Fibroblast of skin of scalp (primary cell): ENCODE data around the gene GRIN3B.

Source experiments
- DNase-seq: peaks from one replicate; pipeline ENCODE4 v3.0.0-alpha.2; 2013

The GRIN3B gene

DNA sequence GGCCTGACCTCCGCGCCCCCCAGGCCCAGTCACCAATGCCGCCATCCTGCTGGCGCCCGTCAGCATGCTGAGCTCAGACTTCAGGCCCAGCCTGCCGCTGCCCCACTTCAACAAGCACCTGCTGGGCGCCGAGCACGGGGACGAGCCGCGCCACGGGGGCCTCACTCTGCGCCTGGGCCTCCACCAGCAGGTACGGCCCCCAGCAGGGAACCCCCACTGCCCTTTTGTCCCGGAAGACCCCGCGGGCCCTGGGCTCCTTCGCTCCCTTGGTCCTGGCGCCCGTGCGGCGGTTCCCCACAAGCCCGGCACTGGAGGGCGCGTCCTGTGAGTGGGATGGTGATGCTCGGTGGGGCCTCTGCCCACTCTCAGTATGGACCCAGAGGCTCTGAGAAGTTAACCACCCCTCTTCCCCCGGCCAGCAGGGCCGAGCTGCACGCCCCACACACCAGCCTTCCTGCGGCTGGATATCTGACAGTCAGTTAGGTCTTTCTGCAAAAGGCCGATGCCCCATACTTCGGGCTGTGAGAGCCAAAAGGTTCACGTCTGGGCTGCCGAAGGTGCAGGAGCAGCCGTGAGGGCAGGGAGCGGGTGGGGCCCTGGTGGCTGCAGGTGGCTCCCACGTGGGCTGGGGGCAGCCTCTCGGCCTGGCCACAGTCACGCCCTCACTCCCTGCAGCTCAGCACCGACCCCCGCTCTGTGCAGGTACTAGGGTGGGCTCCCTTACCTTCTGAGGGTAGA, 8.1 kb upstream of the GRIN3B start:
- no peak for DNase-seq

DNA sequence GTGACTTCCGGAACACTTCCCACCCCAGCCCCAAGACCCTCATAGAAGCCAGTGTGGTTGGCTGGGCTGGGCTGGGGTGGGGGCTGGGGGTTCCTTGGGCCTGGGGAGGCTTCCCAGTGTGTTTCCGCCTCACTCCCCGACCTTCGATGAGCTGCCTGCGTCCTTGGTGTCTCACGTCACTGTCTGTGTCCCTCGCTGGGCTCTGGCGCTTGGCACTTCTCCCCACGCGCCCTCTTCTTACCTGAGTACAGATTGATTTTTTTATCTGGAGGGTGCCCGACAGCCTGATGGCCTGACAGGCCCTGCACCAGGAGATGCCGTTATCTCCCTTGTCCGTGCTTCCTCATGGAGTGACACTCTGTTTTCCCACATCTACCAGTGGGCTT, 7.6 kb upstream of the GRIN3B start:
- DNase-seq, result no peak

- no peak for DNase-seq
These were observed 6.8 kb upstream of the GRIN3B start for GRCh38 chr19:993361-993830.

DNA sequence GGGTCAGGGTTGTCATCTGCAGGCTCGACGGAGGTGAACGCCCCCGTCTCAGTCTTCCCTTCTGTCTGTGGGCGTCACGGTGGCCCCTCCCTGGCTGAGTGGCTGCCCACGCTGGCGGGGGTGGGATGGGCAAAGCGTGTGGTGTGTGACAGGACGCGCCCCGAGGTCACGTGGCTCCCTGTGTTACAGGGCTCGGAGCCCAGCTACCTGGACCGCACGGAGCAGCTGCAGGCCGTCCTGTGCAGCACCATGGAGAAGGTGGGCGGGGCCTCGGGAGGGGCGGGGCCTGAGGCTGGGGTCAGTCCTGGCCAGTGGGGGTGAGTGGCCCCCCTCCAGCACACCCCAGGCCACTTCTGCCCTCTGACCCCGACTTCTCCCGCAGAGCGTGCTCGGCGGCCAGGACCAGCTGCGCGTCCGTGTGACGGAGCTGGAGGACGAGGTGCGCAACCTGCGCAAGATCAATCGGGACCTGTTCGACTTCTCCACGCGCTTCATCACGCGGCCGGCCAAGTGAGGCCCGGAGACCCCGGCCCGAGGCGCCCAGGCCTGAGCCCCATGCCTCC, 6.3 kb upstream of the GRIN3B start:
- no peak for DNase-seq

DNA sequence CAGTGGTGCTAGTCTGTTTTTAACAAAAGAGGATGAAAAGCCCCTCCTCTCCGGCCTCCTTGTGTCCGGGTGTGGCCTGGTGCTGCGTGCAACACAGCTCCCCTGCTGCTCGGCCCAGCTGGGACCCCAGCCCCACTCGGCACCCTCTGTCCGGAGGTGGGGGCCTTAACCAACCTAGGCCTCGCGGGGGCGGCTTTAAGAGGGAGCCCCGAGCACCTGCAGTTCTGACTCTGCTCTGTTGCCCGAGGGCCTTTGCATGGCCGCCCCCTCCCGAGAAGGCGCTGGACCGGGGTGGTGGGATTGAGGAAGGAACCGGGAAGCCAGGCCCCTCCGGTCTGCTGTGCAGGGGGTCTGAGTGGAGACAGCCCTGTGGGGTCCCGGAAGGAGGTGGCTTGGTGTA, 5.7 kb upstream of the GRIN3B start:
- no peak for DNase-seq

- no peak for DNase-seq
These were observed 5.0 kb upstream of the GRIN3B start for GRCh38 chr19:995051-995827.

- peak; percentile 49 for DNase-seq
These were observed 4.0 kb upstream of the GRIN3B start for GRCh38 chr19:996051-996838.

DNA sequence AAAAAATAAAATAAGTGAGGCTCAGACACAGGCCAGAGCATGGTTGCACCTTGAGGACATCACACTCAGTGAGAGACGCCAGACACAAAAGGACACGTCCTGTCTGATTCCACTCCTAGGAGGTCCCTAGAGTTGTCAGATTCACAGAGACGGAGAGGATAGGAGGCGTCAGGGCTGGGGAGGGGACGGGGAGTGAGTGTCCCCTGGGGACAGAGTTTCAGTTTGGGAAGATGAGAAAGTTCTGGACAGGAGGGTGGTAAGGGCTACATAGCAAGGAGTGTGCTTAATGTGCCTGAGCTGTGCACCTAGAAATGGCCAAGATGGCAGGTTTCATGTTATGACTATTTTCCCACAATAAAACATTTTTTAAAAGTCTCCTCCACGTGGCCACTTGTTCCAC, 2.2 kb upstream of the GRIN3B start:
- DNase-seq, result no peak

DNA sequence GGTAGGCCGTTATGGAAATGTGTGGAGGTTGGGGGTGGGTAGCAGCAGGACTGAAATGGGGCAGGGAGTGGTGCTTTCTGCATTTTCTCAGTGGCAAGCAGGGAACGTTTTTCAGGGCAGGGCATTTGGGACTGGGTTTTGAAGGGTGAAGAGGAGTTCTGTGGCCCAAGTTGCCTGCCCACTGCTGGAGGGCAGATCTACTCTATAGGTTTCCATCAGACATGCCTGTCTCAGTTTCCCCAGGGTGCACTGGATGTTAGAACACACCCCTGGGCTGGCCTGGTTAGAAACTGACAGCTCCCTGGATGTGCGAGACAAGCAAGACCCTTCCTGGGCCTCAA, 870 bp upstream of the GRIN3B start:
- no peak for DNase-seq

GRCh38 chr19:1000591-1001537, 645 bp downstream of the GRIN3B start:
- no peak for DNase-seq

DNA sequence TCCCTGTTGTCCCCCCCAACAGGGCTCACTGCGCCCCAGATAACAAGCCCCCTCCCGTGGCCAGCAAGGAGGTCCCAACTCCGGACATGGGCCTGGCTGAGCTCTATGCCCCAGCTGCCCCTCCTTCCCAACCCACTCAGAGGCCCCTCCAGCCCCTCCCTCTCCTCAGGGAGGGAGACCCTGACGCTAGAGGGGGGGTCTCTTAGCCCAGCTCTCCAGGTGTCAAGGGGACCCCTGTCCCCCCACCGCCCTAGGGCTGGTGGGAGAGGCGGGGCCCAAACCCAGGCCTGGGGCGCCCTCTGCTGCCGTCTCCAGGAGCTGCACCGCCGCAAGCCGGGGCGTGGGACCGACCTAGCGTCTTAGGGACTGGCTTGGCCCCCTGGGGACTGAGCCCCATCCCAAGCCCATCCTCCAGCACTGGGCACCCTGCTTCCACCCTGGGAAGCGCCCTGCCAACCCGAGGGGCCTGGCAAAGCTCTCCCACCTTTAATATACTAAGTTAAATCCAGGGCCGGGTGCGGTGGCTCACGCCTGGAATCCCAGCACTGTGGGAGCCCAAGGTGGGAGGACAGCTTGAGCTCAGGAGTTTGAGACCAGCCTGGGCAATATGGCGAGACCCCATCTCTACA, 1.4 kb downstream of the GRIN3B start:
- peak; percentile 27 for DNase-seq

GRCh38 chr19:1002600-1002999, 2.4 kb downstream of the GRIN3B start:
- DNase-seq, result no peak

GRCh38 chr19:1003283-1003682, 3.1 kb downstream of the GRIN3B start:
- DNase-seq, result no peak

DNA sequence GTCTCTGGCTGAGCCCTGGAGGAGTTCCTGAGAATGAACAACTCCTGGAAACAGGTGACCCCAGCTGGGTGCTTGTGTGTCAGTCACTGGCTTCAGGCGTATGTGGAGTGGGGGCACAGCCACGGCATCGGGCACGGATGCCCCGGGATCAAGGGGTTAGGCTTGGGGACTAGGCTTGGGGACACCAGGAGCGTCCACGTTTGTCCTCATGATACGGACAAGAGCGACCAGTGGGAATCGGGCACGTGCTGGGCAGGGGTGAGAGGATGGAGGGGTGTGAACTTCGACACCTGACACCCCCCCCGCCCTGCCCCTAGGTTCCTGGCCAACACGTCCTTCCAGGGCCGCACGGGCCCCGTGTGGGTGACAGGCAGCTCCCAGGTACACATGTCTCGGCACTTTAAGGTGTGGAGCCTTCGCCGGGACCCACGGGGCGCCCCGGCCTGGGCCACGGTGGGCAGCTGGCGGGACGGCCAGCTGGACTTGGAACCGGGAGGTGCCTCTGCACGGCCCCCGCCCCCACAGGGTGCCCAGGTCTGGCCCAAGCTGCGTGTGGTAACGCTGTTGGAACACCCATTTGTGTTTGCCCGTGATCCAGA, 4.1 kb downstream of the GRIN3B start:
- DNase-seq, result no peak

GRCh38 chr19:1004803-1005664, 4.8 kb downstream of the GRIN3B start:
- DNase-seq, result no peak

- DNase-seq, result no peak
These were observed 6.6 kb downstream of the GRIN3B start for GRCh38 chr19:1006711-1007398.

DNA sequence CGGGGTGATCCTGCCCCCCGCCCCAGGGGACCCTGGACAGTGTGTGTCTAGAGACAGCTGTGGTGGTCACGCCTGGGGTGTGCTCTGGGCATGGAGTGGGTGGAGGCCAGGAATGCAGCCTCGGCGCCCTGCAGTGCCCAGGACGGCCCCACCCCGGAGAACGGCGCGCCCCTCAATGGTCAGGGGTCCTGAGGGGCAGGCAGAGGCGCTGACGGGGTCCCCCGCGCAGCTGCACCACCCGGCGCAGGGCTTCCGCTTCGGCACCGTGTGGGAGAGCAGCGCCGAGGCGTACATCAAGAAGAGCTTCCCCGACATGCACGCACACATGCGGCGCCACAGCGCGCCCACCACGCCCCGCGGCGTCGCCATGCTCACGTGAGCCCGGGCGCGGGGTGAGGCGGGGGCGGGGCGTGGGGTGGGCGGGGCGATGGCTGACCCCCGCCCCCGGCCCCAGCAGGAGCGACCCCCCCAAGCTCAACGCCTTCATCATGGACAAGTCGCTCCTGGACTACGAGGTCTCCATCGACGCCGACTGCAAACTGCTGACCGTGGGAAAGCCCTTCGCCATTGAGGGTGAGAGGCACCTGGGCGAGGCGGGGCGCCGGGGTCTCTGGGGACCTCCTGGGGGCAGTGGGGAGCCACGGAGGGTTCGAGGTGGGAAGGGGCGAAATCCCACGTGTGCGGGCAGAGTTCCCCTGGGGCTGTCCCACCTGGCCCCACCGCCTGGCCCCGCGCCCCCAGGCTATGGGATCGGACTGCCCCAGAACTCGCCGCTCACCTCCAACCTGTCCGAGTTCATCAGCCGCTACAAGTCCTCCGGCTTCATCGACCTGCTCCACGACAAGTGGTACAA, 7.4 kb downstream of the GRIN3B start:
- no peak for DNase-seq
